Measurements from ENCODE around the gene DMBT1.

The DMBT1 gene

DNA sequence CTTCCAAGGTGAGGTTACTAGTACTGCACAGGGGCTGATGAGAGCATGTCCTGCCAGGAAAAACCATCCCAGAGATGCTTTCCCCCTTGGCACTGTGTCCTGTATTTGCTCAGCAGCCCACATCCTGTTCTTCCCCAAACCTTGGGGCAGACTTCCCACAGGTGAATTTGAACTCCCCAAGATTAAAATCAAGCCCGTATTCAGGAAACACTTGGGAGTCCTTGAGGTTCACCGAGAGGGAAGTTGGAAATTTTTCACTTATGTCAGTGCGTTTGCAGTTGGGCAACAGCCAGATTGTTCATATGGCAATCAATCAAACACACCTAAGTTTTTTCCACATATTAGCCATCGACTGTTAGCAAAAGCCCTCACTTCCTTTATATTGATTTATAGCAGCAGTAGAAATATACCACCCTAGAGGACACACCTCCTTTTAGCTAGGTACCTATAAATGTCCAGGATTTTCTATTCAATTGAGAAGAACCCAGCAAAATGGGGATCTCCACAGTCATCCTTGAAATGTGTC is at the start of gene DMBT1:
Gene DMBT1, plus strand, starts transcription at position 476 of the 526 bp plus-strand sequence. Its CDS starts 17 bp downstream, at position 493.
- DNase-seq (ENCODE audit: low read depth): no peak
- TF ChIP-seq, protein P1, sequence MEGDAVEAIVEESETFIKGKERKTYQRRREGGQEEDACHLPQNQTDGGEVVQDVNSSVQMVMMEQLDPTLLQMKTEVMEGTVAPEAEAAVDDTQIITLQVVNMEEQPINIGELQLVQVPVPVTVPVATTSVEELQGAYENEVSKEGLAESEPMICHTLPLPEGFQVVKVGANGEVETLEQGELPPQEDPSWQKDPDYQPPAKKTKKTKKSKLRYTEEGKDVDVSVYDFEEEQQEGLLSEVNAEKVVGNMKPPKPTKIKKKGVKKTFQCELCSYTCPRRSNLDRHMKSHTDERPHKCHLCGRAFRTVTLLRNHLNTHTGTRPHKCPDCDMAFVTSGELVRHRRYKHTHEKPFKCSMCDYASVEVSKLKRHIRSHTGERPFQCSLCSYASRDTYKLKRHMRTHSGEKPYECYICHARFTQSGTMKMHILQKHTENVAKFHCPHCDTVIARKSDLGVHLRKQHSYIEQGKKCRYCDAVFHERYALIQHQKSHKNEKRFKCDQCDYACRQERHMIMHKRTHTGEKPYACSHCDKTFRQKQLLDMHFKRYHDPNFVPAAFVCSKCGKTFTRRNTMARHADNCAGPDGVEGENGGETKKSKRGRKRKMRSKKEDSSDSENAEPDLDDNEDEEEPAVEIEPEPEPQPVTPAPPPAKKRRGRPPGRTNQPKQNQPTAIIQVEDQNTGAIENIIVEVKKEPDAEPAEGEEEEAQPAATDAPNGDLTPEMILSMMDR (IDR thresholded peaks at IDR 0.05; ENCODE audit: control insufficient read depth, extremely low read depth, insufficient read depth): no peak
- no peak within 1 kb of the TSS for H3K4me3 ChIP-seq (ENCODE audit: low read depth, low read length)

DNA sequence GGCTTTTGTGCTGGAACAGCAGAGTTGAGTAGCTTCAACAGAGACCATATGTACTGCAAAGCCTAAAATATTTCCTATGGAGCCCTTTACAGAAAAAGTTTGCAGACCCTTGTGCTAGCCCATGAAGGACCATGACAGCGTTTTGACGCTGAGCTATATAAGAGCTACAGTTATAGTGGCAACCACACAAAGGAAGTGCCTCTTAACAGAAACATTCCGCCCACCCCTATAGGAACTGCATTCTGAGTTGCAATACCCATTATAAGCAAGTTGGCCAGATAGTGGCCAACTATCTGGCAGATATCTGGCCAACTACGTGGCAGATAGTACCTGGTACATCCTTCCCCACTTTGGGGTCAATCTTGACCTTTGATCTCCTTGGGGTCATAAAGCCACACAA is 47.5 kb upstream of the DMBT1 start:
- no peak for DNase-seq (ENCODE audit: low read depth)
- no peak overlapping the region for H3K4me3 ChIP-seq (ENCODE audit: low read depth, low read length)
- TF ChIP-seq, protein P1 (IDR thresholded peaks at IDR 0.05; ENCODE audit: control insufficient read depth, extremely low read depth, insufficient read depth): no peak

DNA sequence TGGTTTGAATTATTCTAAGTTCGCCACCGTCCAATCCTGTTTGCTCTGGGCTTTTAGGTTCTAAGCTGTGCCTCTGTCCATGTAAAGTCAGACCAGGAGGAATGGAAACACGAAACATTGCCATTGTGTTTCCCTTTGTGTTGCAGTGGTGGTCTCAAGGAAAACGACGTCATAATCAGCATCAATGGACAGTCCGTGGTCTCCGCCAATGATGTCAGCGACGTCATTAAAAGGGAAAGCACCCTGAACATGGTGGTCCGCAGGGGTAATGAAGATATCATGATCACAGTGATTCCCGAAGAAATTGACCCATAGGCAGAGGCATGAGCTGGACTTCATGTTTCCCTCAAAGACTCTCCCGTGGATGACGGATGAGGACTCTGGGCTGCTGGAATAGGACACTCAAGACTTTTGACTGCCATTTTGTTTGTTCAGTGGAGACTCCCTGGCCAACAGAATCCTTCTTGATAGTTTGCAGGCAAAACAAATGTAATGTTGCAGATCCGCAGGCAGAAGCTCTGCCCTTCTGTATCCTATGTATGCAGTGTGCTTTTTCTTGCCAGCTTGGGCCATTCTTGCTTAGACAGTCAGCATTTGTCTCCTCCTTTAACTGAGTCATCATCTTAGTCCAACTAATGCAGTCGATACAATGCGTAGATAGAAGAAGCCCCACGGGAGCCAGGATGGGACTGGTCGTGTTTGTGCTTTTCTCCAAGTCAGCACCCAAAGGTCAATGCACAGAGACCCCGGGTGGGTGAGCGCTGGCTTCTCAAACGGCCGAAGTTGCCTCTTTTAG is 46.3 kb upstream of the DMBT1 start:
- H3K4me3 ChIP-seq (ENCODE audit: low read depth, low read length): no peak overlapping the region
- DNase-seq (ENCODE audit: low read depth): no peak
- TF ChIP-seq, protein P1 (IDR thresholded peaks at IDR 0.05; ENCODE audit: control insufficient read depth, extremely low read depth, insufficient read depth): no peak

DNA sequence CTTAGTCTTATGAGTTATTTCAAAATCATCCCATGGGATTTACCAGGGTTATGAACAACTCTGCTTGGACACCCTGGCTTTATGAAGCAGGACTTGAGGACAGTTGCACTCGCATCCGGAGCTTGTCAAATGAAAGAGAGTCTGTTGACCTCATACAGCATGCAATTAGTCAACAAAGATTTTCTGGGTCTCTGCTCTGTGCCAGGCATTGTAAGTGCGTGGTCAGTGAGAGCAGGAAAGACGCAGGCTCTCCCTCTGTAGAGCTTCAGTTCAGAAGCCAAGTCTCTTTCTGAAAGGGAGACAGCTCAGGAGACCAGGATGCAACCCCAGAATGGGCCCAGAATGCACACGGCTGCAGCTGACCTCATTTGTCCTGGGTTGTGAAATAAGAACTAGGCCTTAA is 45.5 kb upstream of the DMBT1 start:
- H3K4me3 ChIP-seq (ENCODE audit: low read depth, low read length): no peak overlapping the region
- DNase-seq (ENCODE audit: low read depth): no peak
- TF ChIP-seq, protein P1 (IDR thresholded peaks at IDR 0.05; ENCODE audit: control insufficient read depth, extremely low read depth, insufficient read depth): no peak

DNA sequence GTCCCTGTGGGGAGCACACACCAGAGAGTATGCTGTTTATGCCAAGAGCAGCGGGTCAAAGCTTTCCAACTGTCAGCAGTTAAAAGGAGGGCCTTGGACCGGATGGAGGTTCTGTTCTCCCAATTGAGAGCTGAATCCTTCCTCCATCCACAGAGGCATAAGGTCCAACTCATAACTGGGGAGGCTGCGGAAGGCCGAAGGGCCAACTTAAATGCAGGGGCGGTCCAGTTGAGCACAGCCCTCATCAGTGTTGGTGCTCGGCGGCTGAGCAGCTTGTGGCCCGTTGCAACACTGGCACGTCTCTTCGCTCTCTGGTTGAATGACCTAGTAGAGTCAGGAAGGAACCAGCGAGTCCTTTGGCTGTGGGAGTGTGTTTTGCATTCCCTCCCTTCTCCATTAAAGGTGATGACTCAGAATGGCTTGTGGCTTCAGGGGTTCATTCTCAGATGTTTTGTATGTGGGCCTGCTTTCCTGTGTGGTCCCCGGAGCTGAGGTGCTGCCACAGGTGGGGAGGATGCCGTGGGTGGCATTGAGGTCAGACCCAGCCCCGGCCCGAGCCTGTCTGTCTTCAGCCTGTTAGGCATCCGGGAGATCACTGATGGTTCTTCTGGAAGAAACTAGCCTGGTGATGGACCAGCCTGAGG is 44.8 kb upstream of the DMBT1 start:
- H3K4me3 ChIP-seq (ENCODE audit: low read depth, low read length): no peak overlapping the region
- DNase-seq (ENCODE audit: low read depth): no peak
- TF ChIP-seq, protein P1 (IDR thresholded peaks at IDR 0.05; ENCODE audit: control insufficient read depth, extremely low read depth, insufficient read depth): no peak

DNA sequence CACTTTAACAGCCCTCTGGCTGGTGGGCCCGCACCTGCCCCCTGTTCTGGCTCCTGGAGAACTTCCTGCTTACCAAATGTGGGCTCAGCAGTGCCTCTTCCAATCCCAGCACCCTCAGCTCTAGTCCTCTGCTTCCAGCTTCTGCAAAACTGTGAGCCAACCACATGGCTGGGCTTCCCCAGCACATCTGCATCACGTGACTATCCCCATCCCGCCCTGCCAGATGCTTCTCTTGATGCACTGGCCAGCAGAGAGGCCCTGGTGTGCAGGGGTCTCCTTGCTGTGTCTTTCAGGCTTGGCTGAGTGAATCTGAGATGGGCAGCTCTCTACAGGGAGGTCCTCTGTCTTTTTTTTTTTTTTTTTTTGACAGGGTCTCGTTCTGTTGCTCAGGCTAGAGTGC is 43.8 kb upstream of the DMBT1 start:
- TF ChIP-seq, protein P1 (IDR thresholded peaks at IDR 0.05; ENCODE audit: control insufficient read depth, extremely low read depth, insufficient read depth): no peak
- DNase-seq (ENCODE audit: low read depth): no peak

More for the DNA sequence above, 43.8 kb upstream of the DMBT1 start:
- no peak overlapping the region for H3K4me3 ChIP-seq (ENCODE audit: low read depth, low read length)

All from LNCaP clone FGC (cell line).